HepG2 (cell line): ENCODE measurements around the gene SYCP2L. TPM values are rescaled to one million over a fixed set of nuclear protein-coding genes. Genes with fewer than 3 reads are reported as not detected.

Experiments
- ATAC-seq: fragments of 200-7000 bp; cut with Tn5 transposase; 3 replicates; pipeline ENCODE4 v1.9.1; 2020; ENCODE audit warnings: mild to moderate bottlenecking, moderate library complexity
- BruUV-seq: library from RNA; stranded (reverse); fragments of 400-500 nt; replicated peaks from 2 replicates; lab custom pipeline; 2021; lab: Mats Ljungman, UMichigan
- CTCF ChIA-PET: fragments of 300-600 bp; formaldehyde crosslinking; extraction: SDS; loops from one replicate; lab custom pipeline; 2021; ENCODE audit warnings: low total read pairs, inconsistent platforms, low intra/inter-chr PET ratio; lab: Yijun Ruan, JAX
- POLR2A ChIA-PET: fragments of 350-600 bp; sonication (Branson Sonifier 250); formaldehyde crosslinking; loops from one replicate; lab custom pipeline; 2020; ENCODE audit warnings: antibody characterized with exemption, inconsistent platforms; lab: Yijun Ruan, JAX
- DNase-seq: peaks from one replicate; pipeline ENCODE4 v3.0.0-alpha.2; 2015; ENCODE audit warnings: low spot score
- FAIRE-seq: peaks from 3 replicates; lab custom pipeline; 2011; peaks lifted over from hg19 to GRCh38; lab: Jason Lieb, UNC
- H2AFZ ChIP-seq: one replicate; pipeline ENCODE4 v1.6.1; 2011; ENCODE audit warnings: low read length, inconsistent platforms
- H3K27ac ChIP-seq: fragments of 300-600 bp; 3 replicates; pipeline ENCODE4 v1.8.0; 2011; ENCODE audit warnings: mixed run types, mild to moderate bottlenecking, mixed read lengths, low read length, inconsistent platforms; ENCODE audit not compliant: insufficient read depth; ENCODE audit errors: extremely low read length
- H3K27me3 ChIP-seq, 2 experiments: fragments of 200-600 bp in 1 of 2; 2 replicates in 1 of 2; 3 replicates in 1 of 2; pipeline versions ENCODE4 v1.6.0 to v1.8.0; 2011; ENCODE audit warnings: low read length in 2 of 2, mild to moderate bottlenecking in 2 of 2, moderate library complexity in 2 of 2, inconsistent platforms in 1 of 2; ENCODE audit not compliant: insufficient read depth in 2 of 2, control insufficient read depth in 1 of 2
- H3K36me3 ChIP-seq, 2 experiments: fragments of 200-600 bp in 1 of 2; replicated peaks in 1 of 2; 2 replicates in 1 of 2; 3 replicates in 1 of 2; pipeline versions ENCODE4 v1.5.1 to v1.8.0; 2011; ENCODE audit warnings: low read length in 2 of 2, inconsistent platforms in 1 of 2; ENCODE audit not compliant: insufficient read depth in 2 of 2, control insufficient read depth in 1 of 2
- H3K4me1 ChIP-seq: 2 replicates; pipeline ENCODE4 v1.5.1; 2012; ENCODE audit warnings: low read length, inconsistent platforms; ENCODE audit not compliant: insufficient read depth
- H3K4me2 ChIP-seq: 2 replicates; pipeline ENCODE4 v1.6.0; 2011; ENCODE audit warnings: low read depth, low read length, inconsistent platforms
- H3K4me3 ChIP-seq, 3 experiments: fragments of 200-600 bp in 1 of 3; sonication (generic), shearing (Covaris generic) in 1 of 3; replicated peaks in 1 of 3; 2 replicates each; pipeline ENCODE4 v1.5.1; 2011 to 2016; ENCODE audit warnings: low read length in 3 of 3, inconsistent platforms in 2 of 3, low read depth in 2 of 3, mild to moderate bottlenecking in 2 of 3, control low read depth in 1 of 3, mixed read lengths in 1 of 3; ENCODE audit not compliant: insufficient read depth in 1 of 3
- H3K79me2 ChIP-seq: one replicate; pipeline ENCODE4 v1.6.1; 2011; ENCODE audit warnings: low read length, inconsistent platforms; ENCODE audit not compliant: insufficient read depth
- H3K9ac ChIP-seq: 2 replicates; pipeline ENCODE4 v1.6.0; 2011; ENCODE audit warnings: mild to moderate bottlenecking, low read depth, low read length, inconsistent platforms; ENCODE audit not compliant: insufficient read depth
- H3K9me3 ChIP-seq: 2 replicates; pipeline ENCODE4 v1.5.1; 2012; ENCODE audit warnings: mild to moderate bottlenecking, low read length
- H4K20me1 ChIP-seq: 2 replicates; pipeline ENCODE4 v1.6.0; 2011; ENCODE audit warnings: inconsistent platforms, mild to moderate bottlenecking, low read length, moderate library complexity; ENCODE audit not compliant: insufficient read depth
- CENPT ChIP-seq: sonication (generic); formaldehyde crosslinking; IDR thresholded peaks from 2 replicates; pipeline ENCODE4 v1.8.0; 2022; ENCODE audit warnings: low read depth, mild to moderate bottlenecking, moderate library complexity, missing genetic modification reagents
- CREB3 ChIP-seq: sonication (generic); formaldehyde crosslinking; IDR thresholded peaks from 2 replicates; pipeline ENCODE4 v1.5.0; 2020; ENCODE audit warnings: missing genetic modification reagents
- KDM3A ChIP-seq: IDR thresholded peaks from 2 replicates; pipeline ENCODE4 v1.6.1; 2018; ENCODE audit warnings: low read depth, missing compliant biosample characterization
- PAWR ChIP-seq: sonication (generic); formaldehyde crosslinking; IDR thresholded peaks from 2 replicates; pipeline ENCODE4 v1.4.0; 2020; ENCODE audit warnings: missing genetic modification reagents, mild to moderate bottlenecking, borderline replicate concordance
- RFX1 ChIP-seq: fragments of 450-650 bp; IDR thresholded peaks from 2 replicates; pipeline ENCODE4 v1.6.1; 2017
- SNAPC2 ChIP-seq: sonication (generic); formaldehyde crosslinking; IDR thresholded peaks from 2 replicates; pipeline ENCODE4 v1.8.1; 2022; ENCODE audit warnings: mild to moderate bottlenecking, missing genetic modification reagents
- TOPORS ChIP-seq: sonication (generic); formaldehyde crosslinking; IDR thresholded peaks from 2 replicates; pipeline ENCODE4 v1.8.0; 2023; ENCODE audit warnings: mild to moderate bottlenecking, missing genetic modification reagents
- ZIK1 ChIP-seq: sonication (generic); formaldehyde crosslinking; IDR thresholded peaks from 2 replicates; pipeline ENCODE4 v1.5.0; 2020; ENCODE audit warnings: mild to moderate bottlenecking, low read depth, missing genetic modification reagents, borderline replicate concordance
- ZNF124 ChIP-seq: sonication (generic); formaldehyde crosslinking; IDR thresholded peaks from 2 replicates; pipeline ENCODE4 v1.4.0; 2020; ENCODE audit warnings: missing genetic modification reagents
- ZNF264 ChIP-seq: sonication (generic); formaldehyde crosslinking; IDR thresholded peaks from 2 replicates; pipeline ENCODE4 v1.4.0; 2020; ENCODE audit warnings: missing genetic modification reagents
- ZNF414 ChIP-seq: sonication (generic); formaldehyde crosslinking; IDR thresholded peaks from 2 replicates; pipeline ENCODE4 v1.5.0; 2020; ENCODE audit warnings: missing genetic modification reagents
- ZNF564 ChIP-seq: sonication (generic); formaldehyde crosslinking; IDR thresholded peaks from 2 replicates; pipeline ENCODE4 v1.8.1; 2023; ENCODE audit warnings: mild to moderate bottlenecking, missing genetic modification reagents
- ZNF589 ChIP-seq: sonication (generic); formaldehyde crosslinking; conservative IDR thresholded peaks from 2 replicates; pipeline ENCODE4 v1.8.0; 2022; ENCODE audit warnings: mild to moderate bottlenecking, moderate library complexity, missing genetic modification reagents
- ZNF749 ChIP-seq: sonication (generic); formaldehyde crosslinking; IDR thresholded peaks from 2 replicates; pipeline ENCODE4 v1.8.0; 2022; ENCODE audit warnings: mild to moderate bottlenecking, missing genetic modification reagents, moderate library complexity, borderline replicate concordance
- ZSCAN31 ChIP-seq: sonication (generic); formaldehyde crosslinking; IDR thresholded peaks from 2 replicates; pipeline ENCODE4 v1.5.0; 2020; ENCODE audit warnings: low read depth, mild to moderate bottlenecking, missing genetic modification reagents
- WGBS: methylation state at CpG from one replicate; pipeline ENCODE4 v1.1.6; 2017; ENCODE audit warnings: low lambda C conversion rate; 5-methylcytosine and 5-hydroxymethylcytosine counted together
- in situ Hi-C: cut with HindIII; loops from 2 replicates; pipeline ENCODE4 v1.10.0; 2017; ENCODE audit warnings: low pct_unique_long_range_greater_than_20kb; ENCODE audit not compliant: extremely low pct_ligation_motif_present
- intact Hi-C: fragments of 100-400 bp; cut with micrococcal nuclease; formaldehyde crosslinking; loops from one replicate; pipeline ENCODE4 v1.10.0; 2022; ENCODE audit not compliant: unreplicated experiment
- polyA plus RNA-seq, 8 experiments: library from polyadenylated mRNA; depleted of rRNA in 3 of 8; stranded (reverse) in 7 of 8; unstranded in 1 of 8; fragments of >200 nt; fragmentation: Illumina TruSeq in 4 of 8; extraction: Trizol in 4 of 8; gene quantifications; 2 replicates each; pipeline versions ENCODE4 v1.2.1 to v1.2.3, GENCODE V29; 2011 to 2016; ENCODE audit warnings: low read depth in 4 of 8, missing spikeins in 1 of 8, mixed read lengths in 1 of 8; ENCODE audit not compliant: insufficient read depth in 1 of 8
- total RNA-seq, 5 experiments: library from RNA; depleted of rRNA; stranded (reverse); fragments of >200 nt; fragmentation: Illumina TruSeq; extraction: Trizol; gene quantifications; 2 replicates each; pipeline ENCODE4 v1.2.3, GENCODE V29; 2016; ENCODE audit warnings: low read depth in 1 of 5

The SYCP2L gene
- total and polyA plus RNA-seq, 2 of the 13 experiments (the other 11 are each of a cell fraction or from before 2014, with no cell fraction given), result 0.22 to 0.54 TPM

- H3K79me2 ChIP-seq, result no peaks in the 10 kb centered on the region
- POLR2A ChIA-PET, result no interaction called here
- TF ChIP-seq ZNF749, result no peak
- TF ChIP-seq SNAPC2 (CRISPR knock-in tag), result 0 out of 2 replicates have a peak, but pooled peaks have one; percentile 59
- TF ChIP-seq ZNF124 (CRISPR knock-in tag), result no peak
- no peak for TF ChIP-seq CENPT
- no peak for TF ChIP-seq RFX1
- TF ChIP-seq ZNF414, result 0 out of 2 replicates have a peak, but pooled peaks have one; percentile 59
- no peak for TF ChIP-seq ZNF589 (CRISPR knock-in tag)
- TF ChIP-seq TOPORS, result 0 out of 2 replicates have a peak, but pooled peaks have one; percentile 27
- TF ChIP-seq ZNF564 (CRISPR knock-in tag), result no peak
- TF ChIP-seq KDM3A (CRISPR knock-in tag), result no peak
- TF ChIP-seq PAWR, result no peak
- TF ChIP-seq CREB3 (CRISPR knock-in tag), result 0 out of 2 replicates have a peak, but pooled peaks have one; percentile 28
- TF ChIP-seq ZIK1, result 0 out of 2 replicates have a peak, but pooled peaks have one; percentile 15
- 0 out of 2 replicates have a peak, but pooled peaks have one; percentile 18 for TF ChIP-seq ZNF264 (CRISPR knock-in tag)
- TF ChIP-seq ZSCAN31, result peak; percentile 6; the same call in 1 of the 2 replicates
- peak overlapping the region; percentile 67 to 80 (median 69) for H3K4me3 ChIP-seq
- peak overlapping the region; percentile 95 for H3K4me2 ChIP-seq
- no peak for DNase-seq
- peak overlapping the region; percentile 88 for H2AFZ ChIP-seq
- no peaks in the 10 kb centered on the region for H3K36me3 ChIP-seq
- 61% methylated on average over 8 of the region's 8 CpGs for WGBS
- intact Hi-C loops, result no loop called here
- in situ Hi-C loops, result no loop called here
- ATAC-seq, result peak; percentile 5; the same call in 2 of the 3 replicates
- no peaks in the 10 kb centered on the region for H3K9me3 ChIP-seq
- CTCF ChIA-PET, result no interaction called here
- peak overlapping the region; percentile 74 for H3K9ac ChIP-seq
- no TSS peak for BruUV-seq
- H3K4me1 ChIP-seq, result peaks cover 28% of the 10 kb centered on the region
- H4K20me1 ChIP-seq, result no peaks in the 10 kb centered on the region
- peaks cover 0 to 32% of the 10 kb centered on the region in 2 experiments; a peak in 3 of 5 replicates for H3K27me3 ChIP-seq
- no peak overlapping the region for H3K27ac ChIP-seq
- no peak for FAIRE-seq
These were observed 48.0 kb upstream of the SYCP2L start for GRCh38 chr6:10838794-10839333.
